ENCODE measurements around the gene KRT34.
A peak's percentile ranks its signal among the peaks of the same experiment; 100 is the strongest.

KRT34 gene

GRCh38 chr17:41329279-41329948 lies 52.7 kb downstream of the KRT34 start:
- peak in 1 of 5 experiments; percentile 30 for DNase-seq

- no peak for DNase-seq
Observed at GRCh38 chr17:41328207-41328606, 53.9 kb downstream of the KRT34 start.
